M059J (cell line): ENCODE results near the gene USP33. TPM values are rescaled to one million over a fixed set of nuclear protein-coding genes. Genes with fewer than 3 reads are reported as not detected.
"Not testable (repeated sequence)": the region's sequence is repeated elsewhere in the genome, so short reads cannot be mapped to it uniquely, and the experiment has no call there.

Source experiments
- DNase-seq: peaks from one replicate; pipeline ENCODE4 v3.0.0-alpha.2; 2012; ENCODE audit warnings: low read depth
- total RNA-seq: library from RNA; depleted of rRNA; stranded (reverse); fragments of >200 nt; shearing (Covaris generic); gene quantifications from 2 replicates; pipeline ENCODE4 v1.2.3, GENCODE V29; 2014

Gene USP33
- total RNA-seq, 1 experiment from 2014 or later: 85.9 TPM

DNA sequence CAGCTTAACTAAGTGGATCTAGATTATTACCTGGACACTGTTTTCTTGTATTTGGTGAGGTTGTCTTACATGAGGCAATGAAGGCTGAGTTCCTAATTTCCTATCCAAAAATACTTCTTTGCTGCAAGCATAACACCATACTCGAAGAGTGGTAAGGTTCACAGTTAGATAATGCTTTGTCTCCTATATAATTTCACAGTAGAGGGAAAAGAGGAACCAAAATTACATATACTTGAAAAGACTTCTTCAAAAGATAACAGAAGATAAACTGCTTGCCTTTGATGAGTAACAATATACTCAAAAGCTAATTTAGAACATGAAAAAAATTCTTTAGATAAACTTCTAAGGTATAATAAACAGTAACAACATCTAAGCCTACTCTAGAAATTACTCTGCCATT is 20.4 kb downstream of the USP33 start:
- no peak for DNase-seq

DNA sequence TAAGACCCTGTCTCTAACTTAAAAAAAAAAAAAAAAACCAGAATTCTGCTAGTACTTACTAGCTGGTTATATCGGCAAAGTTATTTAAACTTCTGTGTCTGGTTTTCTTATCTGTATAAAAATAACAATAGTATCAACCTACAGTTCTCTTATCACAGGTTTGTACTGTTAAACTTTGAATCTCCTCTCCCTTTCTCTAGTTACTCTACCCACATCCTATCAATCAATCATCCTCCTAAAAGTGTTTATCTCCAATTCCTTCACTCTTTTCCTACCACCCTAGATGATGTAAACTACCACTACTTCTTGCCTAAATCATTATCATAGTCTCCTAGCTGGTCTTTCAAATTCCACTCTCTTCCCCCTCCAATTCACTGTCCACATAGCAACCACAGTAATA is 27.6 kb downstream of the USP33 start:
- no peak for DNase-seq

DNA sequence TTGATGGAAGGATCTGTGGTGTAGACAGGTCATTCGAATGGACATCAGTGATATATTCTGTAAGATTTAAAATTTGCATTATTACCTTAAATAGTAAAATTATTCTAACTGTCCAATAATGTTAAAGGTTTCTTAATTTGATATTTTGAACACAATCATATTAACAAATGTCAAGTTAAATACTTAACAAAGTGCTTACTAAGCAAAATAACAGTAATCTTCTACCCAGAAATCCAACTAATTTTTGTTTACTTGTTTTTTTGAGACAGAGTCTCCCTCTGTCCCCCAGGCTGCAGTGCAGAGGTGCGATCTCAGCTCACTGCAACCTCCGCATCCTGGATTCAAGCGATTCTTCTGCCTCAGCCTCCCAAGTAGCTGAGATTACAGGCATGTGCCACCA is 33.9 kb downstream of the USP33 start:
- no peak for DNase-seq

DNA sequence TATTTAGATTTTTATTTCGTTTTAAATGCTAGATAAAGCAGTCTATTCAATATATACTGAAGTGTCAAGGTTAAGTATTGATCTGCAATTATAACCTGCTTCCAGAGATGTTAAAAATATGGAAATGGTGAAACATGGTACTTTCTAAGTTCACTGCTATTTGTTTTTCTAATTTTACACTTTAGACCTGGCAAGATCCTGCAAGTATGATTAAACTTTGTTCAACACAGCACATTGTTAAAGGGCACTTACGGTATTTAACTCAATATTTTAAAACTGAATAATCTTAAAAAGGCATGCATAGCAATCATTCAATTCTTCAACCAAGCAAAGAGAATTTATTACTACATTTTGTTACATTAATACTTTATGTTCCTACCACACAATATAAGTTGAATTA is 41.5 kb downstream of the USP33 start:
- DNase-seq: no peak

DNA sequence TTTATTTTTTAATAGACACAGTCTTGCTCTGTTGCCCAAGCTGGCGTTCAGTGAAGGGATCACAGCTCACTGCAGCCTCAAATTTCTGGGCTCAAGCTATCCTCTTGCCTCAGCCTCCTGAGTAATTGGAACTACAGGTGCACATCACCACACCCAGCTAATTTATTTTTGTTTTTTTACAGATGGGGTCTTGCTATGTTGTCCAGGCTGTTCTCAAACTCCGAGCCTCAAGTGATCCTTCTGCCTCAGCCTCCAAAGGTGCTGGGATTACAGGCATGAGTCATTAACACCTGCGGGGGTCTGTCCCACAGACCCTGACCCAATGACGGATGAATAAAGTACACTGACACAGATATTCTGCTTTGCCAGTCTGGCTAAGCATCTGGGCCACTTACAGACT is 43.6 kb downstream of the USP33 start:
- DNase-seq: no peak

DNA sequence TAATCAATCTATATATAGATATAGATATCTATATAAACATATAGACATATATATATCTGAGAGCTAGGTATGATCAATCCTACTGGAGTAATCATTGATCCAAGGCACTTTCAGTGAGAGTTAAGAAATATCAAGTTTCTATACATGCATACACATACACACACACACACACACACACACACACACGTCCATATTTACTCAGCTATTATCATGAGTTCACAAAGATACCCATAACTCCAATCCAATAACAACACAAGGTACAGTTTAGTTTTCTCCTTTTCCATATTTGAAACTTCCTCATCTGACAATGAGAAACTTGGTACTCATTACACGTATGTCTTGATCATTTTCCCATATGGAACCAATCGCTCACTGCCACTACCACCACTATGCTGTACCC is 49.9 kb downstream of the USP33 start:
- no peak for DNase-seq

DNA sequence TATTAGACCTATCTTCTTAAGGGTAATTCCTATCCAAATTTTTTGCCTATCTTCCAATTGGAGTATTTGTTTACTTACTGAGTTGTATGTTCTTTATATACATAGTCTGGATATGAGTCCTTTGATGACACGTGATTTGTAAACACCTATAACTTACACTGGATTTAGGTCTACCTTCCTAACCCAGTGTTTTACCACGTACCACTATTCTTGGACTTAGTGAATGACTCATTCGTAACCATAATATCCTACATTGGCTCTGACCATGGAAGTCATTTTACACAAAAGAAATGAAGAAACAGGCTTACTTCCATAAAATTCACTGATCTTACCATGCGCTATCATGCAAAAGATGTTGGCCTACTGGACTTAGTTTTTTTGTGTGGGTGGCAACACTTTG is 53.3 kb downstream of the USP33 start:
- DNase-seq: peak; percentile 42

DNA sequence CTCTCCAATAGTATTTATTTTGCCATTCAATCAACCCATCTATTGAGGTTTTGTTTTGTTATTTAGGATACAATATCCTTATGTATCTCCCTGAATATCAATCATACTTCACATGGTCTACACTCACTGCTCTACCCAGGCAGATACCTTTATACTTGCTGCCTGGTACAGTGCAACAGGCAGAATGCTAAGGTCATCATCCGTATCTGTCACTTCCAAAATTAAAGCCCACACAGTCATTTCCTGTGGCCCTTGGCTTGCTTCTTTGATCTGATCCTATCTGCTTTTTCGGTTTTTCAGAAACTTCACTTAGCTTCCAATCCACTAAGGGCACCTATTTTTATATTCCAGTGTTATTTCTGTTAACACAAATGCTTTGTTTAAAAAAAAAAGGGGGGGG is 54.9 kb downstream of the USP33 start:
- peak; percentile 10 for DNase-seq

DNA sequence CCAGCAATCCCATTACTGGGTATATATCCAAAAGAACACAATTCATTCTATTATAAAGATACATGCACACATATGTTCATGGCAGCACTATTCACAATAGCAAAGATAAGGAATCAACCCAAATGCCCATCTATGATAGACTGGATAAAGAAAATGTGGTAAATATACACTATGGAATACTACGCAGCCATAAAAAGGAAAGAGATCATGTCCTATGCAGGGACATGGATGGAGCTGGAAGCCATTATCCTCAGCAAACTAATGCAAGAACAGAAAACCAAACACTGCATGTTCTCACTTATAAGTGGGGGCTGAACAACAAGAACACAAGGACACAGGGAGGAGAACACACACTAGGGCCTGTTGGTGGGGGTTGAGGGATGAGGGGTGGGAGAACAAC is 60.0 kb downstream of the USP33 start:
- DNase-seq: not testable (repeated sequence)

DNA sequence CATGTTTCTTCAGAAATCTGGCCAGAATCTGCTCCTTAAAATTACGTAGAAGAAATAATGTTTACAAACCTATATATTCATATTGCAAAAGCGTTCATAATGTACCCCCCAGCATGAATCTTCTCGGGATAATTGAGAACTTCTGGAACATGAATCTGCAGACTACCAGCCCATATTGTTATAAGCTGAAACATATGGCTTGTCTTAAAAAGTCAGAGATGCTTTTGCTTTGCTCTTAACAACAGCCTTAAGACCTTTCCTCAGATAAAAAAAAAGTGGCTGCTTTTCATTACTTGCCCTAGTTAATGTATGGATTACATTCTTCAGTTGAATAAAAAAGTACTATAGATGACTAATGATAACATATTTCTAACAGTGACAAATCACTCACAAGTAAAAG is 62.2 kb downstream of the USP33 start:
- DNase-seq: no peak

DNA sequence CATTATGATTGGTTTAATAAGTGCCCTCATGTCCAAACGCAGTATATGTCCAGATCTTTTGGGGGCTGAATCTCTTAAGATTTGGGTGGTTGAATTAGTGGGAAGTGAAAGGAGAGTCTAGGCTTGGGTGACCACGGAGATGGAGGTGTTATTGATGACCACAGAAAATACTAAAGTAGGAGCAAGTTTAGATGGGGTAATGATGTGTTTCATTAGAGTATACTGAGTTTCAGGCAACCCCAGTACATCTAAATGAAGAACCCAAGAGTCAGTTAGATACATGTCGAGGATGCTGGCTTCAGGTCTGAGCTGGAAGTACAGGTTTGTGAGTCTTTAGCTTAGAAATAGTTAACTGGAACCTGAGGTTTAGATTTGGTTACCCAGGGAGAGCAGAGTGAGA is 70.7 kb downstream of the USP33 start:
- DNase-seq: no peak

DNA sequence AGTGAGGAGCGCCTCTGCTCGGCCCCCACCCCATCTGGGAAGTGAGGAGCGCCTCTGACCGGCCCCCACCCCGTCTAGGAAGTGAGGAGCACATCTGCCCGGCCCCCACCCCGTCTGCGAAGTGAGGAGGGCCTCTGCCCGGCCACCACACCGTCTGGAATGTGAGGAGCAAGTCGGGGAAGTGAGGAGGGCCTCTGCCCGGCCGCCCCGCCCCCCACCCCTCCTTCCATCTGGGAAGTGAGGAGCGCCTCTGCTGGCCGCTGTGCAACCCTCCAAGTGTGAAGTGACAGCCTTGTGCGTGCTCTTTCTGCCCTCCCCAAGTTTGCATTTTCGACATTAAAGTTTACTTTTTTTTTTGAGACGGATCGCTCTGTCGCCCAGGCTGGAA is 72.1 kb downstream of the USP33 start:
- no peak for DNase-seq

DNA sequence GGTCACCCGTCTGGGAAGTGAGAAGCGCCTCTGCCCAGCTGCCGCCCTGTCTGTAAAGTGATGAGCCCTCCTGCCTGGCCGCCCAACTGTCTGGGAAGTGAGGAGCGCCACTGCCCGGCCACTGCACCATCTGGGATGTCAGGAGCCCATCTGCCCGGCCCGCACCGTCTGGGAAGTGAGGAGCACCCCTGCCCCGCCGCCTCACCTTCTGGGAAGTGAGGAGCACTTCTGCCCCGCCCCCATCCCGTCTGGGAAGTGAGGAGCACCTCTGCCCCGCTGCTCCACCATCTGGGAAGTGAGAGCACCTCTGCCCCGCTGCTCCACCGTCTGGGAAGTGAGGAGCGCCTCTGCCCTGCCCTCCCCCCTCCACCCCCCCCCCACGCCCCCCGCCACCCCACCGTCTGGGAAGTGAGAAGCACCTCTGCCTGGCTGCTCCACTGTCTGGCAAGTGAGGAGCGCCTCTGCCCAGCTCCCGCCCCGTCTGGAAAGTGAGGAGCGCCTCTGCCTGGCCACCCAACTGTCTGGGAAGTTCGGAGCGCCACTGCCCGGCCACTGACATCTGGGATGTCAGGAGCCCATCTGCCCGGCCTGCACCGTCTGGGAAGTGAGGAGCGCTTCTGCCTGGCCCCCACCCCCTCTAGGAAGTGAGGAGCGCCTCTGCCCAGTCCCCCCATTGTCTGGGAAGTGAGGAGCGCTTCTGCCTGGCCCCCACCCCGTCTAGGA is 72.7 kb downstream of the USP33 start:
- DNase-seq: no peak

DNA sequence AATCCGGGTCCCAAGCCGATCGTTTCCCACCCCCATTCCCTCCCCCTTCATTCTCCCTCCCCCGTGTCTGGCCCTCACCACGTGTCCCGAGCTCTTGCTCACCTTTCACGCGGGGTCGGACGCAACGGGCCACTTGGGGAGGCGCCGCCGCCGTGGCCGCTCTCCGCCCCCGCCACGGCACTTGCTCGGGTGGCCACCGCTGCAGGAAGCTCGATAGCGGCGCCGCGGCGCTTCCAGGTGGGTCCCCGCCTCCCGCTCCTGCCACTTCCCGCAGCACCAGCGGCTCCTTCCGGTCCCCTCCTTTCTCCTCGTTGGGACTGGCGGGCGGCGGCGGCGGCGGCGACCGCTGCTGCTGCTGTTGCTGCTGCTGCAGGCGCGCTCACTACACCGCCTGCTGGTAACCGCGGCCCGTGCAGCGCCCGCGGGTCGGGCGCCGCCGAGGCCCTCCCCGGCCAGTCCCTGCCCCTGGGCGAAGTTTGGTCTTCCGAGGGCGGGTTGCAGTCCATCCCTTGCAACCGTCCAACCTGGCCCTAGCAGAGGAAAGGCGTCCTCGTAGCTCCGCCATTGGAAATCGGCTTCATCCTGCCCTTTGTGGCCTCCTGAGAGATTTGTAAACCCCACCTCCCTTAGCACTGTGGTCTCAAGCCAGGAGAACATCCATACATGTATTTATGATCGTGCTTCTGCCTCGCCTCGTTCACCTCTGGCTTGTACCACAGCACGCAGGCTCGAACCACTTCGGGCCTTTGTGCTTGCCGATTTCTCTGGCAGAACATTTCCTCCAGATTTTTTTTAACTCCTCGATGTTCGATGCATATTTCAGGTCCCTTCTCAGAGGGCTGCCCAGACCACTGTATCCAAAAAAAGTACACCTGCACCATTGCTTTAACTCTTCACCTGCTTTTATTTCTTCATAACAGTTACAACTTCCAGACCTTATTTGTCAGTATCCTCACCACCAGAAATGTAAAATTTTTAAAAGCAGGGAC is 76.2 kb downstream of the USP33 start:
- peak; percentile 93 for DNase-seq

DNA sequence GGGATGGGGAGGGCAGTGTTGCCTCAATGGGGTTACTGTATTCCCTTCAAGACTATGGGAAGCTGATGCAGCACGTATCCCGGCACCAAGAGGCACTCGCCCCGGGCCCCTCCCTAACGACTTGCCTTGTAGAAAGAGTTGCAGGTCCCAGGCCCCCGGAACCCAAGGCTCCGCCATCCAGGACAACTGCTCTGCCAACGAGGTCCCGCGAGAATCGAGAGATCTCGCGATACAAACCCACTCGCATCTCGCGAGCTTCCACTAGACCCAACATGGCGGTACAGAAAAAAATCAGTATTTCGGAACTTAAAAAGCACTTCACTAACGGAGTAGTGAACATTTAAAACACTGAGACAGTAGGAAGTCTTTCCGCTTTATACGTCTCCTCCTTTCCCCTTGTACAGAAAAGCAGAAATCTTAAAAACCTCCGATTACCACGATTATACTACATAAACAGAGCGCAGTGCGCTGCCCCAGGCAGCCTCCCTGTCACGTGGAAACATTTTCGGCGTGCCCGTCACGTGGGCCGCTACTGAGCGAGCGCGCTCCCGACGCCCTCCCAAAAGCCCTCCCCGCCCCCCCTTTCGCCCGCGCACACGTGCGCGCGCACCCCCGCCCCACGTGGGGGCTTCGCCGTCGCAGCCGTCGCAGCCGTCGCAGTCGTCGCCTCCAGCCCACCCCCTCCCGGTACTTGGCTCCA is 77.0 kb downstream of the USP33 start, which contains the start of gene ZZZ3:
Gene ZZZ3 (minus strand): TSS at position 199 of the 700 bp plus-strand sequence. CDS start 49,304 bp downstream, outside the sequence.
- DNase-seq: peak; percentile 94

DNA sequence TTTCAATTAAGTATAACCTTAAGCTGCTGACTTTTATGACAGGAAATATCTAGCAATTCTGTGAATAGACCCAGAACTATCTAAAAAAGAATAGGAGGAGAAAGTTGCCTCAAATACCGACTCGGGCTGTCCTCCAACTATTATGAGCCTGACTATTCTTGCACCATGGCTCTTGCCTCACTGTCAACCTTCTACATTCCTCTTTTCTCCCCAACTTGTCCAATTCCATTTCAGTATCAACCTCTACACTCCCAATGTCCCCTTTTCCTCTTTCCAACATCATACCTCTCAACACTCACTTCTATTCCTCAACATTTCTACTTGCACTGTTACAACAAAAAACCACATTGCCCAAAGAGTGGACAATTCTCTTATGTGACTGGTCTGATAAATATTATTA is 79.5 kb downstream of the USP33 start:
- no peak for DNase-seq

DNA sequence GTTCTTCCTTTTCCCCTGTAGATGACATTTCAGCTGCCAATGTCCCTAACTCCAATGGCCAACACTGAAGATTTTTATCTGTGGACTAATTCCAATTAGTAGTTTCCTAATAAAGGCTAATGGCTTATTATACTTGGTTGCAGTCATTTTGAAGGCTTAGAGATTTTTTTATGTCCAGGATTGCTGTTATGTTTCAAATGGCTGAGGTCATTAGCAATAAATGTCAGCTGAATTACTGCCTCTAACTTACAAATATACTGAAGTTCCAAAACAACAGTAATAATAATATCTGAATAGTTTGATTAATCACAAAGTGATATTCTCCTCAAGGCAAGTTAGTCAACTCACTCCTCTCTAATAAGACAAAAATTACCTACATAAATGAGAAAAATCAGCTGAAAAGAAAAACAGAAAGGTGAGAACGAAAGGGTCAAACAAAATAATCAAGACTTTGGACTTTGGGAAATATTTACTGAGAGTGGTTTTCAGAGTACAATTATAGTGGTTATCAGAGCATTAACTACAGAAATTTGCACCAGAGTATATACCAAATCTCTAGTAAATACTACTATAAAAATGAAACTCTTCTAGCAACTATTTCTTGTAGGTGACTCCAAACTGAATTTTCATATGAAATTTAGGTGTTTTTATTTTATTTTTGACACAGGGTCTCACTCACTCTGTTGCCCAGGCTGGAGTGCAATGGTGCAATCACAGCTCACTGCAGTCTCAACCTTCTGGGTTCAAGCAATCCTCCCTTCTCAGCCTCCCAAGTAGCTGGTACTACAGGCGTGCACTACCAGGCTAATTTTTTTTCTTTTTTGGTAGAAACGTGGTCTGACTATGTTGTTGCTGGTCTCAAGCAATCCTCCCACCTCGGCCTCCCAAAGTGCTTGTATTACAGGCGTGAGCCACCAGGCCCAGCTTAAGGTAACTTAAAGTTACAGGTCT is 80.7 kb downstream of the USP33 start:
- no peak for DNase-seq

DNA sequence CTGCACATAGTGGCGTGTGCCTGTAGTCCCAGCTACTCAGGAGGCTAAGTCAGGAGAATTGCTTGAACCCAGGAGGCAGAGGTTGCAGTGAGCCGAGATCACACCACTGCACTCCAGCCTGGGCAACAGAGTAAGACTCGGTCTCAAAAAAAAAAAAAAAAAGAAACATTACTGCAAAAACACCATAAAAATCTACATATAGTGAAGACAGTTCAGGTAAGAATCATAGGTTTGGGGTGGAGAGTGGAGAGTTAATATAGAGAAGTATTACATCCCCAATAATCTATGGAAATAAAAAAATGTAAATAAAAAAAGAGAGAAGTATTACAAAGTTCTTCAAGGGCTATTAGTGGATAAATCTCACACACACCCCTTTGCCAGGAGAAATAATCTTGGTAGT is 84.8 kb downstream of the USP33 start:
- DNase-seq: not testable (repeated sequence)

DNA sequence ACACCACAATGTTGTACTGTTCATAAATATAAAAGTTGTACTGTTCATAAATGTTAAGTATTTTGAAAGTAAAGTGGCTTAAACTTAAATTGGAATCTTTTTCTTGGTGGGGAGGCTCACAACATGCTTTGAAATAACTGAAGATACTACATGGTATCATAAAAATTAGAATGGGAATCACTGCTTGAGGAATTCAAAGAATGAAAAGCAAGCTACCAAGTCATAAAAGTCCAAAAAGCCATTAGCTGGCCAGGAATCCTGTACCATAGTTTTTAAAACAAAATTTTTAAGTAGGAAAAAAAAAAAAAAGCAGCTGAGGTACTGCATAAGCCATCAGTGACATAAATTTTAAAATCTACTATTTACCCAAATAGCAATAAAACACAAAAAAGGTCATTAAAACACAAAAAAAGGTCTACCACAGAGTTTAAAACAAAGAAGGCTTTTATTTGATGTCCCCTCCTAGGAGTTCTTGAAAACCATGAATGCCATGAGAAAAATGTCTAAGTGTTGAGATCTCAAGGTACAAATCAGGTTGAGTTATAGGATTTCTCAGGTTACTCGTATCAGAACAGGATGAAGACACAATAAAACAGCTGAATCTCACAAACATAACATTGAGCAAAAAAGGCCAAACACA is 85.8 kb downstream of the USP33 start:
- DNase-seq: peak; percentile 26

DNA sequence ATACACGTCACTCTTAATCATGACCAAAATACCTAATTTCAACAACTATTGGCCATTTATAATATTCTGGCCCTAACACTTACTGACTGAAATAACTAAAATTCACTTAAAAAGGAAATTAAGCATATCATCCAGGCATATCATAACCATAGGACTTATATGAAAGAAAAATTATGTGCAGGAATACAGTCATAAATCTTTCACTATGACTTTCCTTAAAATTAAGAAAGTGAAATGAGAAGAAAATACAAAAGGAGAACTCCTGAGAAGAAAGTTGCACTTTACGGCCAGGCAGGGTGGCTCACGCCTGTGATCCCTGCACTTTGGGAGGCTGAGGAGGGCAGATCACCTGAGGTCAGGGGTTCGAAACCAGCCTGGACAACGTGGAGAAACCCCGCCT is 86.6 kb downstream of the USP33 start:
- DNase-seq: no peak

DNA sequence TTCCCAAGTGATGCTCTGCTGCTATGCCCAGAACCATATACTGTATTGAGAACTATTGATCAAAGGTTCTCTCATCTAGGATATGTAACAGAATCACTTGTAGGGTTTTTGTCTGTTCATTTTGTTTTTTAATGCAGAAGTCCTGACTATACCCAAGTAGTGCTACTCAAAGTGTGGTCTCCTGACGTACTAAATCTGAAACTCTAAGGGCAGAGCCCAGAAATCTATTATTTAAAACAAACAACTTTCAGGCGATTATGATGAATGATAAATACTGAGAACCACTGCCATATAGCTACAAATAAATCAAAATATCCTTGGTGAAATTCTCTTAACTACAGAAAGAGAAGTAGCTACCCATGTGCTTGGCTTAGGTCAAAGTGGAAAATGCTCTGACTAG is 87.3 kb downstream of the USP33 start:
- DNase-seq: no peak
